EL (cell line): Measurements from ENCODE around the gene TEX51.

Source experiments
- DNase-seq: peaks from one replicate; pipeline ENCODE4 v3.0.0-alpha.2; 2016

Gene TEX51

DNA sequence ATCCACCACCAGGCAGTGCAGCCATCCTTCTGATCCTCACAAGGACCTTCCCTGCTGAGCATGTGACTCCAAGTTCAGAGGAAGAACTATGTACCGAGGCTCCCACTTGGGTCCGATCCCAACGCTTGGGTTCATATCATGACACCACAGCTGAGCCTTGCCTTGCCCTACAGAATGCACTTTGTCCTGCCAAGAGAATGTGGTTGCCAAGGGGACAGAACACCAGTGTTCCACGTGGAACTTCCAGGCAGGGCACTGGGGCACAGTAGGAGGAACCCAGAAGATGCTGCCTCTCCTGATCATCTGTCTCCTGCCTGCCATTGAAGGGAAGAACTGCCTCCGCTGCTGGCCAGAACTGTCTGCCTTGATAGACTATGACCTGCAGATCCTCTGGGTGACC is at the start of gene TEX51:
Gene TEX51 (plus strand): TSS at position 255 of the 400 bp plus-strand sequence. CDS start 29 bp downstream, at position 284.
- DNase-seq, result no peak

DNA sequence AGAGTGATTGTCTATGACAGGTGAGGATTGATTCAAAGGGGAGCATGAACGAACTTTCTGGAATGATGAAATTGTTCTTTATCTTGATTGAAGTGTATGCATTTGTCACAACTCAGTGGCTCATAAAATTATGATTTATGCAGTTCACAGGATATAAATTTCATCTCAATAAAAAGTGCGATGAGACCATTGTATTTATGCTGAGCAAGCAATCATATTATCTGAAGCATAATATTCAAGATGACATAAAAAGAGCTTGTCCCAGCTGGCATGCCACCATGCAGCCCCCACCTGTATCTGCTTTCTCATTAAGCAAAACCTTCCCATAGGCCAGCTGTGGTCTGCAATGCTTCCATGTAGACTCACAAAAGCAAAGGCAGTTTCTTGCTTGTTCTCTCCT is 49.6 kb upstream of the TEX51 start:
- DNase-seq, result no peak

DNA sequence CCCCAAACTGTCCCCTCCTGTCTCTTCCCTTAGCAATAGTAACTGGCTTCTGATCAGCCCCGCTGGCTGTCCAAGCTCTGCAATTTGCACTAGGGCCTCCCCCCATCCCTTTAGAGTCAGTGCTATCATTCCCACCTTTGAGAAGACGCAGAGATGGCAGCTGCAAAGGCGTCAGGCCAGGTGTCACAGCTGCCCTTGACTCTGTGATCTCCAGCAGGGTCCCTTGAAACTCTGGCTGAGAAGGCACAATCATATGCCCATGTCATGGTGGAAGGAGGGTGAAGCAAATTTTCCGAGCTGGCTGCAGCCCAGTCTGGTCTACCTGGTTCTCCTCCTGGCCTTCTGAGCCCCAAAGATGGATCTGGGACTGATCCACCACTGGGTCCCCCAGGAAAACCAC is 49.2 kb upstream of the TEX51 start:
- no peak for DNase-seq

DNA sequence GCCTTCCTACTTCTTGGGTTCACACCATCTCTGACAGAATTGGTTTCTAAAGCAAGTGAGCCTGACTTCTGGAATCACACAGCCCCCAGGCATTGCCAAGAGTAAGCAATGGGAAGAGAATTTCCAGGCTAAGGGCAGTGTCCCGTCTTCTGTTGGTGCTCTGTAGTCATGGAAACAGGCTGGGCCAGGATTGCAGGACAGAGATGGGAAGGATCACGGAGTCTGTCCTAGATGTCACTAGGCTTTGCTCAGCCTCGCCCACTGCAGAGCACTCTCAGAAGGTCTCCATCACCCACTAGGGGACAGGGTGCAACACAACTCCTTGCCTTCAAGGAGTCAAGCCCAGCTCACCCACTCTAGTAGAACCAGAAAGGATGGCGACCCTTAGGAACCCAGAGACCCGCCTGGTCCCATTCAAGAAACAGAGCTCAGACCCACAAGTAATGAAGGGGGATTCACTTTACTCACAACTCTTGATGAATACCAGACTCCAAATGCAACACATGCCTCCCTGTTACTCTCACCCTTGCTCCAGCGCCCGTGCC is 48.6 kb upstream of the TEX51 start:
- no peak for DNase-seq

DNA sequence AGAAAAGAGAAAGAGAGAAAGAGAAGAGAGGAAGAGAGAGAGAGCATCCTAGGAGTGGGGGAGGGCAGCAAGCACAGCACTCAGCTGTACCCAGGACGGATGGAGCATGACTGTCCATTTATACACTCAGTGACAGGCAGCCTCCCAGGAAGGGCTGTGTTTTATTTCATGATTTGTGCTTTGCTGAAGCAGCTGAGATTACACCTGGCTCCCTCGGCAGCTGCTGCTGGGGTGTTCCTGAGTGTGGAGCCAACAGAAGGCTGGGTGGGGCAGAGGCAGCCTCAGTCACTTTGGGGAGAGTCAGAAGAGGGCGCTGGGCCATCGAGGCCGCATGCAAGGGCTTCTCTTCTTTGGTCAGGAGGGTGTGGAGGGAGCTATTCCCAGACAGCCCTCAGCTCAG is 47.8 kb upstream of the TEX51 start:
- DNase-seq, result no peak

DNA sequence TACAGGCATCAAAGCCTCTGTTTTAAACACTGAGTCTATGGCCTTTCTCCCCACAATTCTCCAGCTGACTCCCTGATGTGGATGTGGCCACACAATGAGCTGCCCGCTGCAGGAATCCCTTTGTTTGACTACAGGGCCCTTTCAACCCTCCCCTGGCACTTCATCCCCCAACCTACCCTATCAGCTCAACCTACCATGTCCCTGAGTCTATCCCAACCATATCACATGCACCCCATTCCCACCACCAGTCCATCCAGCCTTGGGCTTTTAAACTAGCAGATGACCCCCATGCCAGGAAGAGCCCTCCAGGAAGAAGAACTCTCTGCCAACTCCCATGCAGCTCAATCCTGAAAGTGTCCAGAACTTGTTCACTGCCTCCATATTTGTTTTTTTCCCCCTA is 46.9 kb upstream of the TEX51 start:
- no peak for DNase-seq

DNA sequence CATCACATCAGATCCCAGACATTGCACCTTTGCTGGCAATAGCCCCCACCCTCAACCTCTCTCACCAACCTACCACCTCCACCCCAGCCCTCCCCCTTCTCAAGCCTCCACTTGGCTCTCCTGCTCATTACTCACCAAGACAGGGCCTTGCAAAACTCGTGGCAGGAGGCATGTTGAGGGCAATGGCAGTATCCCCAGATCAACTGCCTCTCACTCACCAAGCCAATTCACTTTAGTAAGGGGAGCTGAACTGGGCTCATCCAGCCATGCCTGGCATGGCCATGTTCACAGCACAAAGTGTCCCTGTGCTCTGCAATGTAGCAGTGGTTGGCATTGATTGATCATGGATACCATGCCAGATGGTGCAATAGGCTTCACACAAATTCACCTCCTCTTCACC is 46.3 kb upstream of the TEX51 start:
- no peak for DNase-seq

DNA sequence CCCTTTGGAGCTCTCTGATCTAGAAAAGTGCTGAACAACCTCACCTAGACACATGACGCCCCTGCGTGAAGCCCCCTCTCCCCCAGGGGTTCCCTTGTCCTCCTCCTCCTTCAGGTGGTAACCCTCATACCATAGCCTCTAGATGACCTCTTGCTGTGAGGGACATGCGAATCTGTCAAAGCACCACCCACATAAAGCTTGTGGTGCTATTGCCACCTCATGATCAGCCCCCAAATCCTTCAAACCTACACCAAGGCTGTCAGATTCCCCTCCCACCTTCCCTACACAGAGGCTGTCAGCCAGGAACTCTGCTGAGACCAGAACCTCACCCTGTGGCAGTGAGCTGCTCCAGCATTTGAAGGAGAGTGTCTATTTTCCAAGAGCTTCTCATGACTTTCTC is 43.1 kb upstream of the TEX51 start:
- no peak for DNase-seq

DNA sequence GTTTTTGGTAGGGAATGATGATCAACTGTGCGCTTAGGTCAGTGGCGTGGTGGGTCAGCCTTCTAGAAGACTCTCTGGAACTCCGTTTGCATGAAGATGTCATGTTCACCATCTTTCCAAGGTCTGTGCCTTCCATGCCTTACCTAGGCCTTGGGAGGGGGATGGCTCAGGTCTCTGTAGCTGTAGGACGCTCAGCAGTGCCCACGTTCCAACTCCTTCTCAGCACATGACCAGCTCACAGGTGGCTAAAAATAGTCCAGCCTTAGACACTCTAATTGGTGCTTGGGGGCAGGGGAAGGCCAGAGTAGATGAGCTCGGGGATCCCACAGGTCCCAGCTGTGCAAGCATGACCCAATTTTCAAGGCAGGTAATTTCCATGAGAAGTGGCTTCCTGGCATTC is 42.3 kb upstream of the TEX51 start:
- no peak for DNase-seq

DNA sequence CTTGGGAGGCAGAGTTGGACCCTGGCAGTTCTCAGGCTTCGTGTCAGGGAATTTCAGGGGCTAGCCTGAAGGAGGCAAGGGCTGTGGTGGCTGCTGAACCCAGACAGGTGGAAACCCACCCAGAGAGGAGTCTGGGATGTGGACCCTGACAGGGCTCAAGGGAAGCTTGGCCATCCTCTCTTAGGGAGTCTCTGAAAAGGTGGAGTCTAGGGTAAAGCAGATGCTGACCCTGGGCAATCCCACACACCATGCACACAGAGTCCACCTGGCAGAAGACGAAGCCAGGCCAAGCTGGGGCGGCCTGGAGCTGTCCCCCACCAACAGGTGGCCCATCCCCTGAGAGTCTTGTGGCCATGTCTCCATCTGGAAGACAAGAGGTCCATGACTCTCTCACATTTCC is 41.2 kb upstream of the TEX51 start:
- DNase-seq, result no peak

DNA sequence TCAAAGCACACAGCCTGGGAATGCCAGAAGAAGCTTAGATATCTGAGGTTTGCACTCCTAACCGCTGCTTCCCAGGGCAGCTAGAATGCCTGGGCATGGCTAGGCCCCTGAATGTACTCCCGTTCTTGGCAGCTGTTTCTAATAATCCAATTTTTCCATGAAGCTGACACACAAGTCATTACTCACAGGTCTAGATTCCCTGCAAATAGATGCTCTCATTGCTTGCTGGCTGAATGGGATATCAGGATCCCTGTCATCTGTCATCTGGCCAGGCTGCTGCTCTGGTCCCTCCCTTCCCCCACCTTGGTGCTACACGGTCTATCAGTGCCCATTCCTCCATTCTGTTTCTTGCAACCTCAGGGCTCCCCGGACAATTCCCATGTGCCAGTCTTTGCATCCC is 40.7 kb upstream of the TEX51 start:
- DNase-seq, result no peak

DNA sequence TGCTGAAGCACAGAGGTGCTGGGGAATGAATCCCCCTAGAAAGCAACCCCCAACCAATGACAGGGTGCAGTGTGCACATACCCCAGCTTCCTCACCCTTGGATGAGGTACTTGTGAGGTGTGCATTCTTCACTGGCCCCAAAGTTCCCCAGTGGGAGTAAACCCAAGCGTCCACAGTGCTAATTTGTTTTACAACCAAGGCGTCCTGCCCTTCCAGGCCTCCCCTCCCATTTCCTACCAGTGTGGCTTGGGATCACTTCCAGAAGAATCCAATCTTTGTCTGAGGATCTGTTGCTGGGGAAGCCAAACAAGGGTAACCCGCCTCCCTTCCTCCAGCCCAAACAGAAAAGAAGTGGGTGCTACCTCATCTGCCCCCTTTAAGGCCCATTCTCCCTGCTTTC is 40.3 kb upstream of the TEX51 start:
- DNase-seq, result no peak

DNA sequence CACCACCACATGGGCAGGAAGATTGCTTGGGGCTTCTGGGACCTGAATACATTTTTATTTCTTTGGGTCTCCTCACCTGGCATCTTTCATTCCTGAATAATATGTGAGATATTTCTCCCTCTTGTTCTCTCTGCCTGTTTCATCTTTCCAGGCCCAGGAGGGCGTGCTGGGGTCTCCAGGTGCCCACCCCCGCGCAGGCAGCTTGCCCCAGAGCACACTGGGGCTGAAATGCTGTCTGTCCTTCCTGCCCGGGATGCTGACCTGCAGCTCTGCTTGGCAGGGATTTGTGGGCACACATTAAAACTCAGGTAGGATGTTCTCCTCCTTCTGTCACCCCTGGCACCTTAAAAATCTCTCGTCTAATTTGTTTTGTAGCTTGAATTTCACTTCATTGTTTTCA is 39.7 kb upstream of the TEX51 start:
- DNase-seq, result no peak

DNA sequence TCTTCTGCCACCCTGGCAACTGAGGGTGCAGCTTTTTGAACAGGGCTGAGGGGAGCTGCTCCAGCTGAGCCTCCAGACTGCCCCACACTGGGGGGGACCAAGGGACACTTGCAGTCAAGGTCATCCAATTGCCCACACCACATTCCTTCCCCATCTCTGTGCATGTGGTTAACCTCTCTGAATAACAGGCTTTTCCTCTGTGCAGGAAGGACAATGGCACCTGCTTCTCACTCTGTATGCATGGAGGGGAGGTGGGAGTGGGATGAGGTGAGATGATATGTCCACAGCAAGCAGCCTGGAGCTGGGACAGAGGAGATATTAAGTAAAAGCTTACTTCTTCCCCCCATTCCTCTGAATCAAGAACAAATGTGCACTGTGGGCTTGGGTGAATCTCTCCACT is 39.1 kb upstream of the TEX51 start:
- no peak for DNase-seq

DNA sequence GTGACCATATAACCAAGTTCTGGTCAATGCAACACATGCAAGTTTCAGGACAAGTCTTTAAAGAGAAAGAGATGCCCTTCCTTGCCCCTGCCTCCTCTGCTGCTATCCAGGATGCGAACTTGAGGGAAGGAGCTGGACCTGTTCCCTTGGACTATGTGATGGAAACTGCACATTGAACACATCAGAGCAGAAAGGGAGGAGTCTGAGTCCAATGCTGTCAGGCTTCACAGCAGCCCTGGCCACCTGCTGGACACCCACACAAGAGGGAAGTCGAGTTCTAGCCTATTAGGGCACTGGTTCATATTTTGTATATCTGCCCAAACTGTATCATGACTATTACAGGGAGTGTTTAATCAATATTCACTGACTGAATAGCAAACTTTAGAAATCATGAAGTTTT is 38.3 kb upstream of the TEX51 start:
- DNase-seq, result no peak

DNA sequence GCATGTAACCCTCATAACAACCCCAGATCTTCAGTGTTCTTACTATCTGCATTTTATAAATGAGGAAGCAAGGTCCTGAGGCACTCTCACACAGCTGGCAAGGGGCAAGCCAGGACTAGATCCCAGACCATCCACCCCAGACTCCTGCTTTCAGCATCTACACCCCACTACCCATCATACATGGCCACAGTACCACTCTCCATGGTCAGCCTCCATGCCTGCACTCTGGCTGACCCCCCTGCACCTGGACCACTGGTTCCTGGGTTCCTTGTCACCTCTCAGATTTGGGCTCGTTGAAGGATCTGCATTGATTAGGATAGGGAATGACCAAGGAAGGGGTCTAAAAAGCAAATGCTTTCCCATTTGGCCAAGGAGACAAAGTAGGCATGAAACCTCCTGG is 36.0 kb upstream of the TEX51 start:
- no peak for DNase-seq

DNA sequence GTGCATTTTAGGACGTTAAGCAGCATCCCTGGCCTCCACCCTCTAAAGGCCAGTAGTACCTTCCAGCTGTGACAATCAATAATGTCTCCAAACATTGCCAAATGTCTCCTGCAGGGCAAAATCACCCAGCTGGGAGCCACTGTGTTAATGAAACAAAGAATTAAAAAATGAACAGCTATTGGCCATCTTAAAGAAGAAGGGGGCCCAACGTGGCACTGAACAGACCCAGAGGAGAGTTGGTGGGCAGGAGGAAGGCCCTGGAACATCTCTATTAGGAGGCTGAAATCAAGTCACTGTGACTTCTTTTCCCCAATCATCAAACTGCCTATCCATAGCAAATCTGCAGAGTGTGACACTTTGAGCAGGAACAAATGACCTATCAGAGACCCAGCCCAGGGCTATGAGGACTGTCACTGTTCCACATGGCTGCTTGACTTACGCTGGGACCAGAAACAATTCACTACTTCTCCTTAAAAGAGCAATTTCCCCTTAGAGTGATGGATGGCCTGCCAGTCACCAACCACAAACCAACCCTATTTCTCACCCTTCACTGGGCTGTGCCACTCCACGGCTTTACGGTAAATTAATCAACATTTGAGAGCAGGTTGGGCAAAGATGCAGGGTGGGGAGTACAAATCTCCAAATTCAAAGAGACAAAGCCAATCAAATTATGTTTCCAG is 35.2 kb upstream of the TEX51 start:
- no peak for DNase-seq

DNA sequence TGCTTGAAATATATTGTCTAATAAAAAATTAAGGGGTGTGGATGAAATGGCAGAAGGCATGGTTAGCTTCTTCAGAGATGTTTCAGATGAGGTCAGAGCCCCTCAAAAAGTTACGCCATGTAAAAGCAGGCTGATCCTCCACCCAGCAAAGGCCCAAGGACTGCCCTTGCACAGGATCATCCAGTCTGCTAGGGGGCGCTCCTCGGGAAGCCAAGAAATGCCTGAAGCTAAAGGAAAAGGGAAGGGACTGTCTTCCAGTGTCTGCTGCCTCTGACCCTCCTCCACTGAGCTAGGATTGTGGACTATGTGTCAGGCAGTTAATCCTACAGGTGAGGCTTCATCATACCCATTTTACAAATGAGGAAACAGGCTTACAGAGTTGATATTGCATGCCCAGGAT is 33.8 kb upstream of the TEX51 start:
- peak; percentile 4 for DNase-seq

DNA sequence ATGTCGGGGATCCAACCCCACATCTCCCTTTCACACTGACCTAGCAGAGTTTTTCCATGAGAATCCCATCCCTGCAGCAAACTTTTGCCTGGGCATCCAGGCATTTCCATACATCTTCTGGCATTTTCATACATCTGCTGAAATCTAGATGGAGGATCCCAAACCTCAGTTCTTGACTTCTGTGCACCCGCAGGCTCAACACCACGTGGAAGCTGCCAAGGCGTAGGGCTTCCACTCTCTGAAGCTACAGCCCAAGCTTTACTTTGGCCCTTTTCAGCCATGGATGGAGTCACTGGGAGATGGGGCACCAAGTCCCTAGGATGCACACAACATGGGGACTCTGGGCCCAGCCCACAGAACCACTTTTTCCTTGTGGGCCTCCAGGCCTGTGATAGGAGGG is 32.2 kb upstream of the TEX51 start:
- no peak for DNase-seq

DNA sequence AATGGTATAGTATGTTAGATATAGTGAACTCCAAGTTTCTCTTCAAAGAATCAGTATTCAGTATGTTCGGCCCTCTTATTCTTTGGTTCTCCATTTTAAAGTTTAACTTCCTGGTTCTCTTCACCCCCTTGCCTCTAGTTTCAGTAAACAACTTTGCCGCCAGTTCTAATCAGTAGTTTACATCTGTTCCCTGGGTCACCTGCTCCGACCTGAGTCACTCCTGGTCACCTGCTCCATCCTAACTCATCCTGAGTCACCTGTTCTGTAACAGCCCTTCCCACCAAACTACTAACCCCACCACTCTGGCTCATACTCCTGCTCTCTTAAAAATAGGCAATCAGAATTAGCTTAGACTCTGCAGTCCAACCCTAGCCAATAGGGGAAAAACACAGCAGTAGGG is 23.7 kb upstream of the TEX51 start:
- no peak for DNase-seq

DNA sequence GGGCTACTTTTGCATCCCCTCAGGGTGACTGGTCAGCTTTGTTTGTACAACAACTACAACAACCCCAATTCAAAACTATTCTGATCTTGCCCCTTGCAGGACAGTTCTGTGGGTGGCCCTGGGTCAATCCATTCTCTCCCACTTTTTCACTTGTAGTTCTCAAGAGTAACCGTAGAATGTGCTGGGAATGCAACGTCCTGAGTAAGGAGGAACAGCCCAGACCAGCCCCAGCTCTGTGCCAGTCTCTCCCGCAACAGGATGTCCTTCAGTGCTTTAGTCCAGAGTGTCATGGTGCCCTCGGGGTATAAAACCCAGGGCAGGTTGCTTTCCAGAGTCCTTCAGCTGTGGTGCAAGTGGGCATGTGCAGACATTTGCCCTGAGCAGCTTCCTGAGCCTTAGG is 22.1 kb upstream of the TEX51 start:
- no peak for DNase-seq

DNA sequence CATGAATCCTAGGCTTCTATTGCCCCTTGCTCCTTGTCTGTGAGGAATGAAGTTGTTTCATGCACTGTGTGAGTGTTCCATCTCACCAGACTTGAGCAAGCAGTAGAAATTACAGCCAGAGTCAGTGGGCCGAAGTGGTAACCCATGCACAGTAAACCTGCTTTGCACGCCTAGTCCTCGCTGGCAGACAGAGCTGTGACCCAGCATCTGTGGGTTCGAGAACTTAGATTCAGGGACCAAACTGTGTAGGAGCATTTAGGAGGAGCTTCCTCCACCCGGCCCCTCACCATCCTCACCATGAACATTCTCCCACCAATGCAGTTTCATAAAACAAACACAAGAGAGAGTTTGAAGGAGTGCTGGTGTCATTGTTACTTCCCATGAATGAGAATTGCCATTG is 21.6 kb upstream of the TEX51 start:
- DNase-seq, result no peak

DNA sequence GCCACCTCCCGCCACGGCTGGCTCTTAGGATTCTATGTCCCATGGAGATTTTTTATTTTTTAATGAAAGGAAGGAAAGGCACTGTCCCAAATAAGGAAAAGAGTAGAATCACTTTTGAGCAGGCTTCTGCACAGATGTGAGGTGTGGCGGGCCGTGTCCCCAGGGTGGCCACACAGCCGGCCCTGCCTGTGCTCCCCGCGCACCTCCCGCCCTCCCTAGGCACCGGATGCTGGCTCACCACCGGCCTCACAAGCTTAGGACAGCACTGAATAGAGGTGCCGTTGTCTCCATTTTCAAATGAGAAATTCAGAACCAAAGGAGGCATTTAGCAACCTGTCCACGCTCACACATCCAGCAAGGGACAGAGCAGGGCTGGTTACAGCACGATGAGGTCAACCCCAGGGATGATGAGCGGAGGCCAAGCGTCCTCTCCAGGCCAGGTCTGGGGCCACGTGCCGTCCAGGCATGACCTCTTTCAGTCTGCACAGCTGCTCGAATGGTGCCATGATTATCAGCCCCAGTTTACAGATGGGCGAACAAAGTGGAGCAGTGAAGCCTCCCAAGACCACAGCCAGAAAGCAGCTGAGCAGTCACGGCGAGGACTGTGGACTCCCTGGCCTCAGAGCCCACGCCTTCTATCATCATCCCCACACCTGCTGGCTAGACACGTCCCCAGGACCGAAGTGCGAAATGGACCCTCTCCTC is 20.7 kb upstream of the TEX51 start:
- DNase-seq, result no peak

DNA sequence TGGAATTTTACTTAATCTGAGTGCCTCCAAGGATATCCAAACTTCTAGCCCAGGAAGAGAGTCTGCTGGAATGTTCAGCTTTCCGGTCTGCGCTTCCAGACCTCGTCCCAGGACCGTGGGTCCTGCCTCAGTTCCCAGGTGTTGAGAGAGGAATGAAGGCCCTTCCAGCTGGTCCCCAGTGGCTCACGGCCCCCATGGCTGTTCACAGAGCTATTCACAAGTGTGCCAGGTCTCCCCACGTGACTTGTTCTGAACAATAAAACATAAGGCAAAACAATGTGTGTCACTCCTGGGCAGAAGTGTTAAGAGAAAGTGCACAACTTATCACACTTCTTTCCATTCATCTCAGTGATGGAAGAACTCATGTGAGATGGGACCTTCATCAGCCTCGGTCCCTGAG is 20.1 kb upstream of the TEX51 start:
- DNase-seq, result no peak
